IPS-18a (cell line): ENCODE measurements around the gene ZBTB3.
"Not testable (repeated sequence)": the region's sequence is repeated elsewhere in the genome, so short reads cannot be mapped to it uniquely, and the experiment has no call there.

Source experiments
- H3K27ac ChIP-seq: one replicate; pipeline ENCODE4 v1.5.1; 2013; ENCODE audit warnings: low read length
- H3K27me3 ChIP-seq: one replicate; pipeline ENCODE4 v1.6.1; 2013; ENCODE audit warnings: mild to moderate bottlenecking, low read length; ENCODE audit not compliant: control insufficient read depth, insufficient read depth
- H3K36me3 ChIP-seq: one replicate; pipeline ENCODE4 v1.6.1; 2013; ENCODE audit warnings: low read depth, low read length; ENCODE audit not compliant: control insufficient read depth
- H3K4me1 ChIP-seq: one replicate; pipeline ENCODE4 v1.6.1; 2013; ENCODE audit warnings: low read depth, low read length; ENCODE audit not compliant: control insufficient read depth
- H3K4me3 ChIP-seq: one replicate; pipeline ENCODE4 v1.5.1; 2013; ENCODE audit warnings: low read length
- H3K9ac ChIP-seq: one replicate; pipeline ENCODE4 v1.6.1; 2013; ENCODE audit warnings: mild to moderate bottlenecking, low read length, moderate library complexity
- H3K9me3 ChIP-seq: one replicate; pipeline ENCODE4 v1.6.1; 2013; ENCODE audit warnings: low read depth, low read length; ENCODE audit not compliant: control insufficient read depth

Gene ZBTB3

DNA sequence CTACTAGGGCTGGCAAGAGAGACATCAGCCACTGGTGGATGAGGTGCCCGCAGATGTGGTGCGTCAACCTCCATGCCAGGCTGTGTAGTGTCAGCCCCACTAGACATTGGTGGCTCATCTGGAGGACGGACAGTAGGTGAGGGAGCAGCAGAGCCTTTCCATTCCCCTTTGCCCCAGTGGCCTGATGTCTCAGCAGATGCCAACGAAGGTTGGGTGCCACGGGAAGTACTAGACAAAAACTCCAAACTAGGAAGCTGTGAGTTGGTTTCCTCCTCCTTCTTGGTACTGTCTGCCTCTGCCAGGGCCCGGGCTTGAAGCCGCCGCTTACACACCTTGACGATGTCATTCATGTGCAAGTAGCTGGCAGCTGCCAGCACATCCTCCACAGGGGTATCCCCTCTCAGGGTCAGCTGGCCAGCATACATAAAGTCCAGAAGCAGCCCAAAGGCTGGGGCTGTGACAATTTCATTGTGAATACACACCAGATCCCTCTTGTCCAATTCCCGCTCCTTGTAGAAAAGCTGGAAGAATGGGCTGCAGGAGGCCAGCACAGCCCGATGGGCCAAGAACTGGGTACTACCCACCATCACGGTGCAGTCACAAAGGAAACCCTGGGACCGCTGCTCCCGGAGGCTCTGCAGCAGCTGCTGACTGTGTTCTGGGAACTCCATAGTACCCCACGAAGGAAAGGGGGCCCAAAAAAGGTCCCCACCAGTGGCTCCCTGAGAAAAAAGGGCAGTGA lies 795 bp downstream of the ZBTB3 start:
- H3K27ac ChIP-seq: no peak overlapping the region
- H3K4me3 ChIP-seq: peak overlapping the region; percentile 85
- H3K27me3 ChIP-seq: no peaks in the 10 kb centered on the region
- H3K36me3 ChIP-seq: peaks cover 27% of the 10 kb centered on the region
- H3K9me3 ChIP-seq: no peaks in the 10 kb centered on the region
- H3K9ac ChIP-seq: no peak overlapping the region
- H3K4me1 ChIP-seq: peaks cover 6% of the 10 kb centered on the region

DNA sequence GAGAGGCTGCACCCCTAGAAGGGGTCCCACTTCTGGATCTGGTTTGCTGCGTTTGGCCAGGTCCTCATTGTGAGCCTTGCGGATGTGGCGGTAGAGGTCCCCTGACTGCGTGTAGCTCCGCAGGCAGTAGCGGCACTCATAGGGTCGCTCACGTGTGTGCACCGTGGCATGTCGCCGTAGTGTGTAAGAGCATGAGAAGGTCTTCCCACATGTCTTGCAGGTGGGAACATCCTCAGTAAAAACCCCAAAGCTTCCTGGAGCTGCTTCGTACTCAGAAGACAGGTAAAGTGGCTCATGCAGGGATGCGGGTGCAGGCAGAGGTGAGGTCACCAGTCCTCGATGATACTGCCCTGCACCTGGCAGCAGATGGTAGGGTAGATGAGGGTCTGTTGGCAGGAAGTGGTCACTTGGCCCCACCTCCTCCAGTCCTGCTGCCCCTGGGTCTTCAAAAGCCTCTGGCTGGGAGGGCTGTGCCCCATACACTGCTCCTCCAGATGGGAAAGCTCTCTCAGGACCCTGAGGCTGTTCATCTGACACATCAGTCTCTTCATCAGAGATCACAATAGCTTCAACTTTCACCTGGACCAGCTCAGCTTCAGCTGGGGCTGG lies 1.7 kb downstream of the ZBTB3 start:
- no peak overlapping the region for H3K9ac ChIP-seq
- H3K4me1 ChIP-seq: peaks cover 4% of the 10 kb centered on the region
- peaks cover 27% of the 10 kb centered on the region for H3K36me3 ChIP-seq
- H3K27ac ChIP-seq: no peak overlapping the region
- no peak overlapping the region for H3K4me3 ChIP-seq
- H3K27me3 ChIP-seq: no peaks in the 10 kb centered on the region
- H3K9me3 ChIP-seq: no peaks in the 10 kb centered on the region

DNA sequence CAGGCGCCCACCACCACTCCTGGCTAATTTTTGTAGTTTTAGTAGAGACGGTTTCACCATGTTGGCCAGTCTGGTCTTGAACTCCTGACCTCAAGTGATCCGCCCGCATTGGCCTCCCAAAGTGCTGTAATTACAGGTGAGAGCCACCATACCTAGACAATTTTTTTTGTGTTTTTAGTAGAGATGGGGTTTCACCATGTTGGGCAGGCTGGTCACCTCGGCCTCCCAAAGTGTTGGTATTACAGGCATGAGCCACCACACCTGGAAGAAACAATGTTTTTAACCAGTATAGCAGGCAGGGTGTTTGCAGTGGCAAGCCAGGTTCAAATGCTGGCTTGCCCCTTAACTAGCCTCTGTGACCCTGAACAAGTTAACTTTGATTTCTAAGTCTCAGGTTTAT lies 4.0 kb downstream of the ZBTB3 start:
- H3K27ac ChIP-seq, H3K9me3 ChIP-seq, H3K27me3 ChIP-seq, H3K4me3 ChIP-seq, H3K4me1 ChIP-seq, H3K9ac ChIP-seq: not testable (repeated sequence)
- H3K36me3 ChIP-seq: peaks cover 27% of the 10 kb centered on the region

DNA sequence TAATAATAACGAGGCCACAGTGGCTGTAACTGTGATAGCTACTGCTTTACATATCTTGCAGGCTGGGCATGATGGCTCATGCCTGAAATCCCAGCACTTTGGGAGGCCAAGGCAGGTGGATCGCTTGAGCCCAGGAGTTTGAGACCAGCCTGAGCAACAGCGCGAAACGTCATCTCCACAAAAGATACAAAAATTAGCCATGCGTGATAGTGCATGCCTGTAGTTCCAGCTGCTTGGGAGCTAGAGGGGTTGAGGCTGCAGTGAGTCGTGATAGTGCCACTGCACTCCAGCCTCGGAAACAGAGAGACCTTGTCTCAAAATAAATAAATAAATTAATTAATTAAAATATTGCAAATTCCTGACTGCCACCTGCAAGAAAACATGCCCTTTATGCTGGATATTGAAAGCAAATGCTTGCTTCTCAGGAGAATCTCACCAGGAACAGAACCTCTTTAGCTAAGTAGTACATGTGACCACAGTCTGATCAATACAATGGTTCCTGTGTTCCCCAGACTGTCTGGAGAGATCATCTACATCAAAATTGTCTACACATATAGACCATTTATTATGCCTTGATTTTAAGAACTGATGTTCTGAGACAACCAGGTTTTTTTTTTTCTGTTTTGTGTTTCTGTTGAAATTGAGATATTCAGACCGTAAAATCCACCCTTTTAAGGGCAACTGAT lies 6.3 kb downstream of the ZBTB3 start:
- Histone ChIP-seq H3K27ac (no peak overlapping the region), H3K9ac (no peak overlapping the region), H3K4me1 (no peaks in the 10 kb centered on the region), H3K27me3 (no peaks in the 10 kb centered on the region), H3K36me3 (peaks cover 20% of the 10 kb centered on the region), H3K9me3 (no peaks in the 10 kb centered on the region), H3K4me3 (no peak overlapping the region)

DNA sequence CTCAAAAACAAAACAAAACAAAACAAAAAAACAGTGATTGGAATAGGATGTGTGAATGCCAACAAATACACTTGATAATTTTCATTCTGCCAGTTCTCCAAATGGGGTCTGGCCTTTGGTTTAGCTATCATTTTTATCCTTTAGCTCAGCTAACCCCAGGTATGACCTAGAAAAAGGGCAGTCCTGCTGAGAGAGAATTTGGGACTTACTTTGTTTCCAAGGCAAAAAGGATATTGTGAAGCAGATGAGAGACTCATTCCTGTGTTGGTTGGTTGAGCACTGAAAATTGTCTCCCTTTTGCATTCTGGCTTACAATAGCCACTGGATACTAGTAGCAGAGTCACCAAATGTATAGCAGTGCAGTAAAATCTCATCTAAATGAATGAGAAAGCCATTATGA lies 16.8 kb downstream of the ZBTB3 start:
- H3K9ac ChIP-seq: no peak overlapping the region
- peaks cover 25% of the 10 kb centered on the region for H3K36me3 ChIP-seq
- H3K27ac ChIP-seq: no peak overlapping the region
- no peaks in the 10 kb centered on the region for H3K4me1 ChIP-seq
- H3K9me3 ChIP-seq: no peaks in the 10 kb centered on the region
- no peaks in the 10 kb centered on the region for H3K27me3 ChIP-seq
- no peak overlapping the region for H3K4me3 ChIP-seq

DNA sequence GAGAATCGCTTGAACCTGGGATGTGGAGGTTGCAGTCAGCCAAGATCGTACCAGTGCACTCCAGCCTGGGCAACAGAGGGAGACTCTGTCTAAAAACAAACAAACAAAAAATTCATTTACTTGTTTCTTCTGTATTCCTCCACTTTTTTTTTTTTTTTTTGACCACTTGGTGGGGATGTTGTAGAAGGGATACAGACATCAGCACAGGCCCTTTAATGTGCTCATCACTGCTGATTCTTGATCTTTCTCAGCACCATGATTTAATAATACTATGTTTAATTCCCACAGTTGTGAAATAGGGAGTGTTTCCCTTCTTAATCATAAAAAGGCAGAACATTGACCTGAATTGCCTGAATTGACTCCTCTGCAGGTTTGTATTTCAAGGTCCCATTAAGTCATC lies 21.1 kb downstream of the ZBTB3 start:
- Histone ChIP-seq H3K9ac (no peak overlapping the region), H3K36me3 (peaks cover 20% of the 10 kb centered on the region), H3K27ac (no peak overlapping the region), H3K4me3 (no peak overlapping the region), H3K4me1 (peaks cover 3% of the 10 kb centered on the region), H3K9me3 (no peaks in the 10 kb centered on the region), H3K27me3 (no peaks in the 10 kb centered on the region)

DNA sequence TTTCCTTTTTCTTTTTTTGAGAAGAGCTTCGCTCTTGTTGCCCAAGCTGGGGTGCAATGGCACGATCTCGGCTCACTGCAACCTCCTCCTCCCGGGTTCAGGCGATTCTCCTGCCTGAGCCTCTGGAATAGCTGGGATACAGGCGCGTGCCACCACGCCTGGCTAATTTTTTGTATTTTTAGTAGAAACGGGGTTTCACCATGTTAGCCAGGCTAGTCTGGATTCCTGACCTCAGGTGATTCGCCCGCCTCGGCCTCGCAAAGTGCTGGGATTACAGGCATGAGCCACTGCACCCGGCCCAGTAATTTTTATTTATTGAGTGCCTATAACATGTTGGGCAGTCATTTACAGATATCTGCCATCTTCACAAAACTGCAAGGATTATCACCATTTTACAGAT lies 23.9 kb downstream of the ZBTB3 start:
- not testable (repeated sequence) for H3K27me3 ChIP-seq, H3K4me3 ChIP-seq, H3K9me3 ChIP-seq, H3K36me3 ChIP-seq, H3K9ac ChIP-seq, H3K4me1 ChIP-seq, H3K27ac ChIP-seq

DNA sequence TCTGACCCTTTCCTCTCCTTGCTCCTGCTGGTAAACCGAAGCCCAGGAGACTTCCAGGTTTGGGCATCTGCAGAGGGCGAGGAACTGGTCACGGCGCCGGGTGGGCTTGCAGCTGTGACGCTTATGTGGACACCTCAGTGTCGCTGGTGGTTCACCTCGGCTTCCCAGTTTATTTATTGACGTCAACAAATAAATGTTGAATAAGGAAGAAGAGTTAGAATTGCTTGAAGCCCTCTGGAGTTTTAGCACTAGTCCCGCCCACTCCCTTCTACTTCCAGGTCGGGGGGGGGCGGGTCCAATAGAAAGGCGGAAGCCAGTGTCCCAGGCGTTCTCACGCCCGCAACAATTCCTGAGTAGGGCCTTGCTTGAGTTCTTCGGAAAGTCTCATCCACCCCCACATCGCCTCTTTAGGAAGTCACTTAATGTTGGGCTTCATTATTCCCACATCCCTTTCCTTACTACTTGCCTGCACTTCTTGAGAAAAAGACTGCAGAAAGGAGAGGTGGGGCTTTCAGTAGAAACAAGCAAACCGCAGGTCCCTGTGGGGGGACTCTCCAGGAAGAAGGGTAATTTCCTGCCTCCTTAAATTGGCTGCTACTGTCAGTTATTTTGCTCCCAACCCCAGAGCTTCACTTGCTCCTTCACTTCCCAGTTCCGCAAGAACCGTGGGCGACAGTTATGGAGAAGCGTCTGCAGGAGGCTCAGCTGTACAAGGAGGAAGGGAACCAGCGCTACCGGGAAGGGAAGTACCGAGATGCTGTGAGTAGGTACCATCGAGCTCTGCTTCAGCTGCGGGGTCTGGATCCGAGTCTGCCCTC lies 25.6 kb downstream of the ZBTB3 start, which contains the start of gene TTC9C:
Gene TTC9C (plus strand): TSS at position 316 of the 818 bp plus-strand sequence. CDS start 363 bp downstream, at position 679.
- Histone ChIP-seq H3K27ac (peak within 1 kb of the TSS; percentile 90), H3K4me3 (peak within 1 kb of the TSS; percentile 66), H3K9ac (peak within 1 kb of the TSS; percentile 77), H3K9me3 (no peaks in the 10 kb centered on the region), H3K36me3 (peaks cover 24% of the 10 kb centered on the region), H3K27me3 (no peaks in the 10 kb centered on the region), H3K4me1 (peaks cover 15% of the 10 kb centered on the region)

DNA sequence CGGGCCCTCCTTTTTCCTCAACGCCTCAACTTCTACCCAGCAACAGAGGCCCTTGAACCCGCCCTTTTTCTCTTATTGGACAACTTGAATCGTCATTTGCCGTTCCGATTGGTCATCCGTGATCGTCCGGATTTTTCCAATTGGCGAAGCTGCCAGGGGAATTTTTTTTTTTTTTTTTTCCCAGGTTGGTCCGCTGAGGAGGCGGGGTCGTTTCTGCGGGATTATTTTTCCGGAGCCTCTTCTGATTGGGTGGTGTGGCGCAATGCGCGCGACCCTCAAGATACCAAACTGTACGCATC lies 26.1 kb downstream of the ZBTB3 start:
- Histone ChIP-seq H3K9me3 (no peaks in the 10 kb centered on the region), H3K4me3 (peak overlapping the region; percentile 66), H3K4me1 (peaks cover 15% of the 10 kb centered on the region), H3K27me3 (no peaks in the 10 kb centered on the region), H3K36me3 (peaks cover 24% of the 10 kb centered on the region), H3K9ac (peak overlapping the region; percentile 77), H3K27ac (peak overlapping the region; percentile 90)

DNA sequence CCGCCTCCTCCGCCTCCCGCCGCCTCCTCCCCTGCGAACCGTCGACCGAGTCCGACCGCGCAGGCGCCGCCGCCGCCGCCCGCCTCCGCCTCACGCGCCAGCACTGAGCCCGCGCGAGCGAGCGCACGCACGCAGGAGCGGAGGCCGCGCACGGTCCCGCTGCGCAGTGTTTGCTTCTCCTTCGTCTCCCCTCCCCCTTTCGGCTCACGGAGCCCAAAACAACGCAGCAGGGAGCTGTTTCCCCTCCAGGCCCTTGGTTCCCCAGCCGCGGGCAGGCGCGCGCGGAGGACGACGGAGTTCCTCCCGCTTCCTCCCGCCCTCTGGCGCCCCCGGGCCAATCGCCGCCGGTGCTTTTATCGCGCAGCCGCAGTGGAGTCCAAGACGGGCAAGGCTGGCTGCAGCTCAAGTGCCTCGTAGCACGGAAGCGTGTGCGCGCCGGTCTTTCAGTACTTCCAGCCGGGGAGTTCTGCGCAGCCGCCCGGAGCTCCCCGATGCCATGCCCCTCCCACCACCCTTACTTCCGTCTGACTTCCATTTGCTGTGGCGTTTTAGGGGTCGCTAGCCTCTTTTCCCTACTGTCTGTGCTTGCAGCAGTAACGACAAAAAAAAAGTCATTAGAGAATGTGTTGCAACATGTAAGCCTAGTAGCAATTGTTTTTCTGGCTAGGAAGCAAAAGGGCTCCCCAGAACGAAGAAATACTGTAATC lies 26.6 kb downstream of the ZBTB3 start, which contains the start of gene HNRNPUL2:
Gene HNRNPUL2 (minus strand): TSS at position 293 of the 707 bp plus-strand sequence. CDS start 301 bp downstream, outside the sequence.
- no peaks in the 10 kb centered on the region for H3K9me3 ChIP-seq
- peak within 1 kb of the TSS; percentile 66 for H3K4me3 ChIP-seq
- H3K27ac ChIP-seq: peak within 1 kb of the TSS; percentile 90
- no peaks in the 10 kb centered on the region for H3K27me3 ChIP-seq
- peak within 1 kb of the TSS; percentile 77 for H3K9ac ChIP-seq
- H3K36me3 ChIP-seq: peaks cover 29% of the 10 kb centered on the region
- H3K4me1 ChIP-seq: peaks cover 15% of the 10 kb centered on the region

DNA sequence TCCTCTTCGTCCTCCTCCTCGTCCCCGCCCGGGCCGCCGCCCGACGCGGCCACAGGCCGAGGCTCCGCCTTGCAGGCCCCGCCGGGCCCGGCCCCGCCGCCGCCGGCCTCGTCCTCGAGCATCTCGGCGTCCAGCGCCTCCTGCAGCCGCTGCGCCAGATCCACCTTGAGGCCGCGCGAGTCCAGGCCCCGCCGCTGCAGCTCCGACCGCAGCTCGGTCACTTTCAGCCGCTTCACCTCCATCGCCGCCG lies 27.1 kb downstream of the ZBTB3 start:
- peak overlapping the region; percentile 77 for H3K9ac ChIP-seq
- H3K4me3 ChIP-seq: peak overlapping the region; percentile 66
- peaks cover 15% of the 10 kb centered on the region for H3K4me1 ChIP-seq
- H3K9me3 ChIP-seq: no peaks in the 10 kb centered on the region
- no peaks in the 10 kb centered on the region for H3K27me3 ChIP-seq
- H3K36me3 ChIP-seq: peaks cover 34% of the 10 kb centered on the region
- no peak overlapping the region for H3K27ac ChIP-seq
